HepG2 (cell line): Measurements from ENCODE around the gene FARSB. TPM values are rescaled to one million over a fixed set of nuclear protein-coding genes. Genes with fewer than 3 reads are reported as not detected.
A peak's percentile ranks its signal among the peaks of the same experiment; 100 is the strongest.

Source experiments
- CREB1 ChIP-seq, 2 experiments: fragments of 450-650 bp in 1 of 2; IDR thresholded peaks; 2 replicates each; pipeline ENCODE4 v1.6.1; 2016 to 2017; ENCODE audit warnings: control low read depth in 1 of 2, mild to moderate bottlenecking in 1 of 2, missing compliant biosample characterization in 1 of 2, missing genetic modification characterization in 1 of 2
- GZF1 ChIP-seq: sonication (generic); formaldehyde crosslinking; IDR thresholded peaks from 2 replicates; pipeline ENCODE4 v1.5.1; 2020; ENCODE audit warnings: mild to moderate bottlenecking, missing genetic modification reagents
- HES4 ChIP-seq: sonication (generic); formaldehyde crosslinking; IDR thresholded peaks from 2 replicates; pipeline ENCODE4 v1.9.0; 2021; ENCODE audit warnings: mild to moderate bottlenecking, missing genetic modification reagents, borderline replicate concordance
- RARG ChIP-seq: sonication (generic); formaldehyde crosslinking; IDR thresholded peaks from 2 replicates; pipeline ENCODE4 v1.4.0; 2020; ENCODE audit warnings: low read depth, mild to moderate bottlenecking, missing genetic modification reagents
- SATB2 ChIP-seq: sonication (generic); formaldehyde crosslinking; IDR thresholded peaks from 2 replicates; pipeline ENCODE4 v1.5.0; 2020; ENCODE audit warnings: missing genetic modification reagents
- SRSF4 ChIP-seq: fragments of 200-400 bp; formaldehyde crosslinking; IDR thresholded peaks from one replicate; pipeline ENCODE4 v1.6.1; 2018; ENCODE audit warnings: mild to moderate bottlenecking, low read depth, low read length, moderate library complexity; ENCODE audit not compliant: poor library complexity, severe bottlenecking
- ZBTB20 ChIP-seq: sonication (generic); formaldehyde crosslinking; IDR thresholded peaks from 2 replicates; pipeline ENCODE4 v1.8.1; 2023; ENCODE audit warnings: missing genetic modification reagents, low read depth, mild to moderate bottlenecking, borderline replicate concordance
- ZNF10 ChIP-seq: sonication (generic); formaldehyde crosslinking; IDR thresholded peaks from 2 replicates; pipeline ENCODE4 v1.4.0; 2020; ENCODE audit warnings: mild to moderate bottlenecking, low read depth, missing genetic modification reagents, borderline replicate concordance
- ZNF12 ChIP-seq: sonication (generic); formaldehyde crosslinking; IDR thresholded peaks from 2 replicates; pipeline ENCODE4 v1.5.0; 2020; ENCODE audit warnings: missing genetic modification reagents
- ZNF446 ChIP-seq: sonication (generic); formaldehyde crosslinking; IDR thresholded peaks from 2 replicates; pipeline ENCODE4 v1.5.0; 2020; ENCODE audit warnings: mild to moderate bottlenecking, missing genetic modification reagents
- ZNF512B ChIP-seq: sonication (generic); formaldehyde crosslinking; IDR thresholded peaks from 2 replicates; pipeline ENCODE4 v1.5.1; 2020; ENCODE audit warnings: missing genetic modification reagents, mild to moderate bottlenecking, borderline replicate concordance
- ZNF558 ChIP-seq: sonication (generic); formaldehyde crosslinking; IDR thresholded peaks from 2 replicates; pipeline ENCODE4 v1.9.0; 2022; ENCODE audit warnings: mild to moderate bottlenecking, missing genetic modification reagents, borderline replicate concordance
- polyA plus RNA-seq, 8 experiments: library from polyadenylated mRNA; depleted of rRNA in 3 of 8; stranded (reverse) in 7 of 8; unstranded in 1 of 8; fragments of >200 nt; fragmentation: Illumina TruSeq in 4 of 8; extraction: Trizol in 4 of 8; gene quantifications; 2 replicates each; pipeline versions ENCODE4 v1.2.1 to v1.2.3, GENCODE V29; 2011 to 2016; ENCODE audit warnings: low read depth in 4 of 8, missing spikeins in 1 of 8, mixed read lengths in 1 of 8; ENCODE audit not compliant: insufficient read depth in 1 of 8
- total RNA-seq, 5 experiments: library from RNA; depleted of rRNA; stranded (reverse); fragments of >200 nt; fragmentation: Illumina TruSeq; extraction: Trizol; gene quantifications; 2 replicates each; pipeline ENCODE4 v1.2.3, GENCODE V29; 2016; ENCODE audit warnings: low read depth in 1 of 5
- TF ChIP-seq, protein P1 (sequence below): sonication (generic); formaldehyde crosslinking; IDR thresholded peaks from 2 replicates; pipeline ENCODE4 v1.5.0; 2020; ENCODE audit warnings: mild to moderate bottlenecking, missing genetic modification reagents
- TF ChIP-seq, protein P2 (sequence below), 2 experiments: IDR thresholded peaks; 2 replicates each; pipeline ENCODE4 v1.6.1; 2011 to 2012; ENCODE audit warnings: low read length in 2 of 2, borderline replicate concordance in 1 of 2, low read depth in 1 of 2, mild to moderate bottlenecking in 1 of 2, moderate library complexity in 1 of 2
- TF ChIP-seq, protein P3 (sequence below): sonication (generic); formaldehyde crosslinking; IDR thresholded peaks from 2 replicates; pipeline ENCODE4 v1.4.0; 2020; ENCODE audit warnings: mild to moderate bottlenecking, missing genetic modification reagents

The FARSB gene
- total and polyA plus RNA-seq, 2 of the 13 experiments (the other 11 are each of a cell fraction or from before 2014, with no cell fraction given): 23.3 to 45.9 TPM

DNA sequence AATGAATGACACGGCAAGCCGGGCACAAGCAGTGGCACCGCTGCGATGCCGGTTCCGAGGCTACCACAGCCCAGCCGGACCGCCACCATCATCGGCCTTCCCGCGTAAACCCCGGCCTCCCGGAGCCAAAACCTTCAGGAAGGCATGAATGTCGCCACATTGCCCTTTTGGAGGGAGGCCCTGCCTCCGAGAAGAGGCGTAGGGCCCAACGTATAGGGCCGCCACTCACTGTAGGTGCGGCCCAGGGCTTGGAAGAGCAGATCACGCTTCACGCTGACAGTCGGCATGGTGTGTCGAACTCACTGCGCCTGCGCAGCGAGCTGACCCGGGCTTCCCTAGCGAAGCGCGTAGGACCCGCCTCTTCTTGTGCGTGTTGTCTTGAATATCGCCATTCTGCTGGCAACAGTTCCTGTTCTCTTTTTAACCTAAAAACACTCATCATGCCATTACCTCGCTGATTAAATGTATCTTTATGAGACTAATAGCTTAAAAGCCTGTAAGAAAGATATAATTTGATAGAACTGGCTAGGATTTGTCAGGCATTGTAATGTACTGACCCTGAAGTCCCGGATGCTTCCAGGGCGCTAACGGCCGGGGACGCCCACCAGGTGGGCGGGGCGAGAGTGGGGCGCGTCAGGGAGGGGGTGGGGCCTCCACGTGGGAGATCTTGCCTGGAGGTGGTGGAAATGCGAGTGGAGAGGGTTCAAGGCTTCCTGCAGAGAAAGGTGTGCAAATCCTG is at the start of gene FARSB (continued):
- TF ChIP-seq ZNF512B (CRISPR knock-in tag) (peak; percentile 14; the same call in 1 of the 2 replicates), ZNF12 (CRISPR knock-in tag) (no peak), ZNF10 (CRISPR knock-in tag) (no peak), CREB1 (IDR thresholded peaks at IDR 0.05) (no peak; the same call in none of the 2 replicates), CREB1 (CRISPR knock-in tag; IDR thresholded peaks at IDR 0.05) (peak; percentile 93), ZNF558 (CRISPR knock-in tag) (peak; percentile 85; the same call in 1 of the 2 replicates), SRSF4 (no peak), ZNF446 (CRISPR knock-in tag) (no peak), HES4 (peak; percentile 88), ZBTB20 (CRISPR knock-in tag) (peak; percentile 39; the same call in 1 of the 2 replicates), RARG (no peak), GZF1 (CRISPR knock-in tag) (no peak; the same call in 1 of the 2 replicates), SATB2 (CRISPR knock-in tag) (no peak; the same call in 1 of the 2 replicates)
- TF ChIP-seq, protein P1, sequence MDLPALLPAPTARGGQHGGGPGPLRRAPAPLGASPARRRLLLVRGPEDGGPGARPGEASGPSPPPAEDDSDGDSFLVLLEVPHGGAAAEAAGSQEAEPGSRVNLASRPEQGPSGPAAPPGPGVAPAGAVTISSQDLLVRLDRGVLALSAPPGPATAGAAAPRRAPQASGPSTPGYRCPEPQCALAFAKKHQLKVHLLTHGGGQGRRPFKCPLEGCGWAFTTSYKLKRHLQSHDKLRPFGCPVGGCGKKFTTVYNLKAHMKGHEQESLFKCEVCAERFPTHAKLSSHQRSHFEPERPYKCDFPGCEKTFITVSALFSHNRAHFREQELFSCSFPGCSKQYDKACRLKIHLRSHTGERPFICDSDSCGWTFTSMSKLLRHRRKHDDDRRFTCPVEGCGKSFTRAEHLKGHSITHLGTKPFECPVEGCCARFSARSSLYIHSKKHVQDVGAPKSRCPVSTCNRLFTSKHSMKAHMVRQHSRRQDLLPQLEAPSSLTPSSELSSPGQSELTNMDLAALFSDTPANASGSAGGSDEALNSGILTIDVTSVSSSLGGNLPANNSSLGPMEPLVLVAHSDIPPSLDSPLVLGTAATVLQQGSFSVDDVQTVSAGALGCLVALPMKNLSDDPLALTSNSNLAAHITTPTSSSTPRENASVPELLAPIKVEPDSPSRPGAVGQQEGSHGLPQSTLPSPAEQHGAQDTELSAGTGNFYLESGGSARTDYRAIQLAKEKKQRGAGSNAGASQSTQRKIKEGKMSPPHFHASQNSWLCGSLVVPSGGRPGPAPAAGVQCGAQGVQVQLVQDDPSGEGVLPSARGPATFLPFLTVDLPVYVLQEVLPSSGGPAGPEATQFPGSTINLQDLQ (CRISPR knock-in tag): peak; percentile 58; the same call in 1 of the 2 replicates
- TF ChIP-seq, protein P2, sequence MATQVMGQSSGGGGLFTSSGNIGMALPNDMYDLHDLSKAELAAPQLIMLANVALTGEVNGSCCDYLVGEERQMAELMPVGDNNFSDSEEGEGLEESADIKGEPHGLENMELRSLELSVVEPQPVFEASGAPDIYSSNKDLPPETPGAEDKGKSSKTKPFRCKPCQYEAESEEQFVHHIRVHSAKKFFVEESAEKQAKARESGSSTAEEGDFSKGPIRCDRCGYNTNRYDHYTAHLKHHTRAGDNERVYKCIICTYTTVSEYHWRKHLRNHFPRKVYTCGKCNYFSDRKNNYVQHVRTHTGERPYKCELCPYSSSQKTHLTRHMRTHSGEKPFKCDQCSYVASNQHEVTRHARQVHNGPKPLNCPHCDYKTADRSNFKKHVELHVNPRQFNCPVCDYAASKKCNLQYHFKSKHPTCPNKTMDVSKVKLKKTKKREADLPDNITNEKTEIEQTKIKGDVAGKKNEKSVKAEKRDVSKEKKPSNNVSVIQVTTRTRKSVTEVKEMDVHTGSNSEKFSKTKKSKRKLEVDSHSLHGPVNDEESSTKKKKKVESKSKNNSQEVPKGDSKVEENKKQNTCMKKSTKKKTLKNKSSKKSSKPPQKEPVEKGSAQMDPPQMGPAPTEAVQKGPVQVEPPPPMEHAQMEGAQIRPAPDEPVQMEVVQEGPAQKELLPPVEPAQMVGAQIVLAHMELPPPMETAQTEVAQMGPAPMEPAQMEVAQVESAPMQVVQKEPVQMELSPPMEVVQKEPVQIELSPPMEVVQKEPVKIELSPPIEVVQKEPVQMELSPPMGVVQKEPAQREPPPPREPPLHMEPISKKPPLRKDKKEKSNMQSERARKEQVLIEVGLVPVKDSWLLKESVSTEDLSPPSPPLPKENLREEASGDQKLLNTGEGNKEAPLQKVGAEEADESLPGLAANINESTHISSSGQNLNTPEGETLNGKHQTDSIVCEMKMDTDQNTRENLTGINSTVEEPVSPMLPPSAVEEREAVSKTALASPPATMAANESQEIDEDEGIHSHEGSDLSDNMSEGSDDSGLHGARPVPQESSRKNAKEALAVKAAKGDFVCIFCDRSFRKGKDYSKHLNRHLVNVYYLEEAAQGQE (IDR thresholded peaks at IDR 0.05; ENCODE audit: borderline replicate concordance in 1 of 2, low read depth in 1 of 2, low read length in 2 of 2): peak in 1 of 2 experiments; percentile 35; a peak in 1 of 4 replicates
- TF ChIP-seq, protein P3, sequence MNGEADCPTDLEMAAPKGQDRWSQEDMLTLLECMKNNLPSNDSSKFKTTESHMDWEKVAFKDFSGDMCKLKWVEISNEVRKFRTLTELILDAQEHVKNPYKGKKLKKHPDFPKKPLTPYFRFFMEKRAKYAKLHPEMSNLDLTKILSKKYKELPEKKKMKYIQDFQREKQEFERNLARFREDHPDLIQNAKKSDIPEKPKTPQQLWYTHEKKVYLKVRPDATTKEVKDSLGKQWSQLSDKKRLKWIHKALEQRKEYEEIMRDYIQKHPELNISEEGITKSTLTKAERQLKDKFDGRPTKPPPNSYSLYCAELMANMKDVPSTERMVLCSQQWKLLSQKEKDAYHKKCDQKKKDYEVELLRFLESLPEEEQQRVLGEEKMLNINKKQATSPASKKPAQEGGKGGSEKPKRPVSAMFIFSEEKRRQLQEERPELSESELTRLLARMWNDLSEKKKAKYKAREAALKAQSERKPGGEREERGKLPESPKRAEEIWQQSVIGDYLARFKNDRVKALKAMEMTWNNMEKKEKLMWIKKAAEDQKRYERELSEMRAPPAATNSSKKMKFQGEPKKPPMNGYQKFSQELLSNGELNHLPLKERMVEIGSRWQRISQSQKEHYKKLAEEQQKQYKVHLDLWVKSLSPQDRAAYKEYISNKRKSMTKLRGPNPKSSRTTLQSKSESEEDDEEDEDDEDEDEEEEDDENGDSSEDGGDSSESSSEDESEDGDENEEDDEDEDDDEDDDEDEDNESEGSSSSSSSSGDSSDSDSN (CRISPR knock-in tag): peak; percentile 90
